ENCODE data around the gene RBM12. TPM values are rescaled to one million over a fixed set of nuclear protein-coding genes. Genes with fewer than 3 reads are reported as not detected.

The RBM12 gene, protein sequence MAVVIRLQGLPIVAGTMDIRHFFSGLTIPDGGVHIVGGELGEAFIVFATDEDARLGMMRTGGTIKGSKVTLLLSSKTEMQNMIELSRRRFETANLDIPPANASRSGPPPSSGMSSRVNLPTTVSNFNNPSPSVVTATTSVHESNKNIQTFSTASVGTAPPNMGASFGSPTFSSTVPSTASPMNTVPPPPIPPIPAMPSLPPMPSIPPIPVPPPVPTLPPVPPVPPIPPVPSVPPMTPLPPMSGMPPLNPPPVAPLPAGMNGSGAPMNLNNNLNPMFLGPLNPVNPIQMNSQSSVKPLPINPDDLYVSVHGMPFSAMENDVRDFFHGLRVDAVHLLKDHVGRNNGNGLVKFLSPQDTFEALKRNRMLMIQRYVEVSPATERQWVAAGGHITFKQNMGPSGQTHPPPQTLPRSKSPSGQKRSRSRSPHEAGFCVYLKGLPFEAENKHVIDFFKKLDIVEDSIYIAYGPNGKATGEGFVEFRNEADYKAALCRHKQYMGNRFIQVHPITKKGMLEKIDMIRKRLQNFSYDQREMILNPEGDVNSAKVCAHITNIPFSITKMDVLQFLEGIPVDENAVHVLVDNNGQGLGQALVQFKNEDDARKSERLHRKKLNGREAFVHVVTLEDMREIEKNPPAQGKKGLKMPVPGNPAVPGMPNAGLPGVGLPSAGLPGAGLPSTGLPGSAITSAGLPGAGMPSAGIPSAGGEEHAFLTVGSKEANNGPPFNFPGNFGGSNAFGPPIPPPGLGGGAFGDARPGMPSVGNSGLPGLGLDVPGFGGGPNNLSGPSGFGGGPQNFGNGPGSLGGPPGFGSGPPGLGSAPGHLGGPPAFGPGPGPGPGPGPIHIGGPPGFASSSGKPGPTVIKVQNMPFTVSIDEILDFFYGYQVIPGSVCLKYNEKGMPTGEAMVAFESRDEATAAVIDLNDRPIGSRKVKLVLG
- total RNA-seq, result 42.5 and 57.3 TPM in 2 replicates

DNA sequence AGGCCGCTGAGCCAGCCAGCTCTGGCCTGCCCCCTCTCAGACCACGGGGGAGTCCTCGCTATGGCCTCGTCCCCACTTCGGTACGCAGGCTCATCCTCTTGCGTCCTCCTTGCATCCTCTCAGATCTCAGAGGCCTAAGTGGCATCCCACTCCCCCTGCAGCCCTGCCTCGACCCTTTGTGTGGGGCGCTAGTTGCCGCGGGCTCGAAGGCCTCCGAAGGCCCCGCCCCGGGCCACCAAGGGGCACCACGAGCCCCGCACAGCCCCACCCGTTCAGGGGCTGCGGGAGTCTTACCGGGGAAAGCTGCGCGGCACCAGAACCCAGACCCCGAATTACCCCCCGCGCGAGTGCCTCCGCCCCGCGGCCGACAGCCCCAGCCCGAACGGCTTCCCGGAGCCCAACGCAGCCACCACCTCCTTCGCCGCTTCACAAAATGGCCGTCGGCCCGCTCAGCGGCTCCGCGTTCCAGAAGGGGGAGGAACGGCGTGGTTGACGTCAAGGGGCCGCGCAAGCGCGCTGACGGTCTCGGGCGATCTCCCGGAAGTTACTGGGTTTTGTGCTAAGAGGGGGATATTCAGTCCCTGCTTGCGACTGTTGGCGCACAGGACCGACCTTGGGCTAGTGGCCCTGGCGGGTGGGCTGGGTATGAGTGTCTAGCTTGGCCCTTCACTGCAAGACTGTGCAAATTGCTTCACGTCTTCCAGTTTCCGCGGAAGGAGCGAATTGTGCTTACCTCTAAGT is at the start of gene RBM12, which contains the start of gene CPNE1:
Gene RBM12 (minus strand): TSS at position 435 of the 741 bp plus-strand sequence. CDS start 9,578 bp downstream, outside the sequence.
Gene CPNE1 (minus strand): TSS at position 435 of the 741 bp plus-strand sequence. CDS start 31,977 bp downstream, outside the sequence.

GRCh38 chr20:35699127-35699956 is 34.6 kb upstream of the RBM12 start, which contains the start of the genes NFS1 and ROMO1:
NFS1 (minus strand) TSS chr20:35699352; CDS start chr20:35699288, 64 bp downstream.
ROMO1 (plus strand) TSS chr20:35699405; CDS start chr20:35699633, 228 bp downstream.

GRCh38 chr20:35615667-35616464 is 48.8 kb downstream of the RBM12 start, which contains the start of gene SPAG4:
SPAG4 (plus strand) TSS chr20:35615829; CDS start chr20:35616004, 175 bp downstream.

Small RNA genes lying within 50 kb of the gene (small RNA-seq; reads per million reads assigned to genes)
- gene RNU6-759P (ENCODE audit: low replicate concordance), result not detected

Other genes starting within 250 kb of the RBM12 start
- 4.2 and 4.4 TPM in 2 replicates for gene GDF5, start 226.7 kb downstream of the RBM12 start, total RNA-seq
- gene CEP250, start 209.3 kb downstream of the RBM12 start, total RNA-seq, result 20.8 and 21.5 TPM in 2 replicates
- gene C20orf173, start 135.2 kb downstream of the RBM12 start, total RNA-seq, result not detected in 2 replicates
- 207 and 467 TPM in 2 replicates for gene ERGIC3, start 122.8 kb downstream of the RBM12 start, total RNA-seq
- 5.0 and 5.3 TPM in 2 replicates for gene SPAG4, start 49.1 kb downstream of the RBM12 start, total RNA-seq
- 80.1 and 121 TPM in 2 replicates for gene CPNE1, start within 50 bp of the RBM12 start, total RNA-seq
- gene NFS1, start 34.5 kb upstream of the RBM12 start, total RNA-seq, result 14.0 and 27.1 TPM in 2 replicates
- 97.2 and 102 TPM in 2 replicates for gene ROMO1, start 34.5 kb upstream of the RBM12 start, total RNA-seq
- 213 and 253 TPM in 2 replicates for gene RBM39, start 77.4 kb upstream of the RBM12 start, total RNA-seq
- 20.1 and 26.1 TPM in 2 replicates for gene PHF20, start 107.1 kb upstream of the RBM12 start, total RNA-seq

Data from placental pericyte (primary cell).